Panc1 (cell line): ENCODE measurements around the gene ADGRB3. TPM values are rescaled to one million over a fixed set of nuclear protein-coding genes. Genes with fewer than 3 reads are reported as not detected.
"Not testable (repeated sequence)": the region's sequence is repeated elsewhere in the genome, so short reads cannot be mapped to it uniquely, and the experiment has no call there.

Source experiments
- ATAC-seq: fragments of 200-7000 bp; cut with Tn5 transposase; 2 replicates; pipeline ENCODE4 v1.9.1; 2020; ENCODE audit warnings: mild to moderate bottlenecking, moderate library complexity
- BruUV-seq: library from RNA; stranded (reverse); fragments of 400-500 nt; replicated peaks from 2 replicates; lab custom pipeline; 2021; lab: Mats Ljungman, UMichigan
- CTCF ChIA-PET: fragments of 300-600 bp; sonication (Branson Sonifier 250); formaldehyde crosslinking; loops from one replicate; lab custom pipeline; 2022; ENCODE audit warnings: antibody characterized with exemption; lab: Charles Lee
- POLR2A ChIA-PET: fragments of 300-600 bp; sonication (Branson Sonifier 250); formaldehyde crosslinking; loops from one replicate; lab custom pipeline; 2022; ENCODE audit warnings: antibody characterized with exemption; lab: Charles Lee
- DNase-seq: peaks from one replicate; pipeline ENCODE4 v3.0.0-alpha.2; 2010; ENCODE audit warnings: low read depth, low spot score
- H3K27ac ChIP-seq: 2 replicates; pipeline ENCODE4 v1.5.1; 2011; ENCODE audit warnings: mild to moderate bottlenecking, low read length, inconsistent platforms
- H3K27me3 ChIP-seq: fragments of 200-500 bp; sonication (Bioruptor generic); 2 replicates; pipeline ENCODE4 v1.6.0; 2014; ENCODE audit warnings: low read length, inconsistent platforms; ENCODE audit not compliant: control insufficient read depth, insufficient read depth
- H3K36me3 ChIP-seq: fragments of 200-500 bp; sonication (Bioruptor generic); 2 replicates; pipeline ENCODE4 v1.5.1; 2014; ENCODE audit warnings: inconsistent platforms, mild to moderate bottlenecking, low read length, moderate library complexity; ENCODE audit not compliant: control insufficient read depth, insufficient read depth
- H3K4me1 ChIP-seq: 2 replicates; pipeline ENCODE4 v1.5.1; 2011; ENCODE audit warnings: inconsistent platforms, mild to moderate bottlenecking, low read length, moderate library complexity; ENCODE audit not compliant: control insufficient read depth, insufficient read depth
- H3K4me3 ChIP-seq, 2 experiments: 2 replicates each; pipeline ENCODE4 v1.5.1; 2011 to 2012; ENCODE audit warnings: low read depth in 2 of 2, low read length in 2 of 2, mild to moderate bottlenecking in 2 of 2, inconsistent platforms in 1 of 2, moderate library complexity in 1 of 2
- H3K9me3 ChIP-seq: fragments of 200-500 bp; sonication (Bioruptor generic); 2 replicates; pipeline ENCODE4 v1.5.1; 2014; ENCODE audit warnings: low read depth, mild to moderate bottlenecking, inconsistent platforms, low read length, moderate library complexity; ENCODE audit not compliant: control insufficient read depth, insufficient read depth
- POLR2AphosphoS5 ChIP-seq: IDR thresholded peaks from 2 replicates; pipeline ENCODE4 v1.6.1; 2012; ENCODE audit warnings: mild to moderate bottlenecking, low read depth, low read length, moderate library complexity
- SIN3A ChIP-seq: IDR thresholded peaks from 2 replicates; pipeline ENCODE4 v1.6.1; 2012; ENCODE audit warnings: low read depth, mild to moderate bottlenecking, low read length, moderate library complexity, borderline replicate concordance; ENCODE audit not compliant: insufficient read depth
- TCF7L2 ChIP-seq: IDR thresholded peaks from 2 replicates; pipeline ENCODE4 v1.6.1; 2011; ENCODE audit warnings: mild to moderate bottlenecking, low read depth, low read length, inconsistent platforms
- in situ Hi-C: cut with HindIII; loops from 2 replicates; pipeline ENCODE4 v1.10.0; 2016; ENCODE audit warnings: low sequenced_read_pairs, low pct_unique_long_range_greater_than_20kb
- intact Hi-C: fragments of 100-400 bp; cut with micrococcal nuclease; formaldehyde crosslinking; loops from one replicate; pipeline ENCODE4 v1.10.0; 2022; ENCODE audit not compliant: unreplicated experiment
- total RNA-seq: library from RNA; stranded (reverse); gene quantifications from one replicate; pipeline ENCODE4 v1.2.1, GENCODE V29; 2021; ENCODE audit not compliant: unreplicated experiment
- TF ChIP-seq, protein P1 (sequence below): fragments of 450-650 bp; IDR thresholded peaks from 2 replicates; pipeline ENCODE4 v1.5.1; 2017; ENCODE audit warnings: mild to moderate bottlenecking
- TF ChIP-seq, protein P2 (sequence below), 2 experiments: IDR thresholded peaks; 2 replicates each; pipeline ENCODE4 v1.6.1; 2011 to 2012; ENCODE audit warnings: low read depth in 2 of 2, control low read depth in 1 of 2, low read length in 1 of 2, mild to moderate bottlenecking in 1 of 2, moderate library complexity in 1 of 2; ENCODE audit not compliant: insufficient read depth in 1 of 2

Gene ADGRB3
- total RNA-seq, 1 experiment from 2014 or later: 0.10 TPM

DNA sequence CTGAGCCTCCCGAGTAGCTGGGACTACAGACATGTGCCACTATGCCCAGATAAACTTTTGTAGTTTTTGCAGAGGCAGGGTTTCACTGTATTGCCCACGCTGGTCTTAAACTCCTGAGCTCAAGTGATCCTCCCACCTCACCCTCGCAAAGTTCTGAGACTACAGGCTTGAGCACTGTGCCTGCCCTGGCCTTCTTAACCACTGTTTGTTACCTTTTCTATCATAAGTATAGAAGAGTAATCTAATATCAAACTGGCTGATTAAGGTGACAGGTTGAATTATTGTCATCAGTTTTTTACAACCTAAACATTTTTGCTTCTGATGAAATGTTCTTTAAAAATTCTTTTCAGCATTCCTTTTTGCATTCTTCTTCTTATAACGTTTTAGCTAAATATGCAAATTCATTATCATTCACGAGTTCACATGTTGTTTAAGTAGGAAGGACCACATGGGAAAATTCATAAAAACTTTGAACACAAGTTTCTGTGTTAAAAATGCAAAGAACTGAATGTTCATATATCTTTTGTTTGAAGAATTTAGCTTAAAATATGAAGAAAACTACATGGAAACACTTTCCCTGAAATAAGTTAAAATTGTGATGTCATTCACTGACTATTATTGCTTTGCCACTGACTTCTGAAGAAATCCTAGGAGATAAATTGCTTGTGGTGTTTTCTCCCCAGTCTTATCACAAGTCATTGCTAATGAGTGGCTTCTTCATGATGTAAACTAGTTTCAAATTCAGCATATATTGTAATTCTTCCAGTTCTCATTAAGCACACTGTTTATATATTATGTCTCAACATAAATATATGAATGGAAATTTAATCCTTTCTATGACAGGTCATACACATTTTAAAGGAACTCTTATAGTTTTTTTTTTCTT, 106.7 kb downstream of the ADGRB3 start:
- no peaks in the 10 kb centered on the region for H3K9me3 ChIP-seq
- TF ChIP-seq, protein P1, sequence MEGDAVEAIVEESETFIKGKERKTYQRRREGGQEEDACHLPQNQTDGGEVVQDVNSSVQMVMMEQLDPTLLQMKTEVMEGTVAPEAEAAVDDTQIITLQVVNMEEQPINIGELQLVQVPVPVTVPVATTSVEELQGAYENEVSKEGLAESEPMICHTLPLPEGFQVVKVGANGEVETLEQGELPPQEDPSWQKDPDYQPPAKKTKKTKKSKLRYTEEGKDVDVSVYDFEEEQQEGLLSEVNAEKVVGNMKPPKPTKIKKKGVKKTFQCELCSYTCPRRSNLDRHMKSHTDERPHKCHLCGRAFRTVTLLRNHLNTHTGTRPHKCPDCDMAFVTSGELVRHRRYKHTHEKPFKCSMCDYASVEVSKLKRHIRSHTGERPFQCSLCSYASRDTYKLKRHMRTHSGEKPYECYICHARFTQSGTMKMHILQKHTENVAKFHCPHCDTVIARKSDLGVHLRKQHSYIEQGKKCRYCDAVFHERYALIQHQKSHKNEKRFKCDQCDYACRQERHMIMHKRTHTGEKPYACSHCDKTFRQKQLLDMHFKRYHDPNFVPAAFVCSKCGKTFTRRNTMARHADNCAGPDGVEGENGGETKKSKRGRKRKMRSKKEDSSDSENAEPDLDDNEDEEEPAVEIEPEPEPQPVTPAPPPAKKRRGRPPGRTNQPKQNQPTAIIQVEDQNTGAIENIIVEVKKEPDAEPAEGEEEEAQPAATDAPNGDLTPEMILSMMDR: no peak
- TF ChIP-seq TCF7L2 (no peak), SIN3A (no peak), POLR2AphosphoS5 (no peak)
- TF ChIP-seq, protein P2, sequence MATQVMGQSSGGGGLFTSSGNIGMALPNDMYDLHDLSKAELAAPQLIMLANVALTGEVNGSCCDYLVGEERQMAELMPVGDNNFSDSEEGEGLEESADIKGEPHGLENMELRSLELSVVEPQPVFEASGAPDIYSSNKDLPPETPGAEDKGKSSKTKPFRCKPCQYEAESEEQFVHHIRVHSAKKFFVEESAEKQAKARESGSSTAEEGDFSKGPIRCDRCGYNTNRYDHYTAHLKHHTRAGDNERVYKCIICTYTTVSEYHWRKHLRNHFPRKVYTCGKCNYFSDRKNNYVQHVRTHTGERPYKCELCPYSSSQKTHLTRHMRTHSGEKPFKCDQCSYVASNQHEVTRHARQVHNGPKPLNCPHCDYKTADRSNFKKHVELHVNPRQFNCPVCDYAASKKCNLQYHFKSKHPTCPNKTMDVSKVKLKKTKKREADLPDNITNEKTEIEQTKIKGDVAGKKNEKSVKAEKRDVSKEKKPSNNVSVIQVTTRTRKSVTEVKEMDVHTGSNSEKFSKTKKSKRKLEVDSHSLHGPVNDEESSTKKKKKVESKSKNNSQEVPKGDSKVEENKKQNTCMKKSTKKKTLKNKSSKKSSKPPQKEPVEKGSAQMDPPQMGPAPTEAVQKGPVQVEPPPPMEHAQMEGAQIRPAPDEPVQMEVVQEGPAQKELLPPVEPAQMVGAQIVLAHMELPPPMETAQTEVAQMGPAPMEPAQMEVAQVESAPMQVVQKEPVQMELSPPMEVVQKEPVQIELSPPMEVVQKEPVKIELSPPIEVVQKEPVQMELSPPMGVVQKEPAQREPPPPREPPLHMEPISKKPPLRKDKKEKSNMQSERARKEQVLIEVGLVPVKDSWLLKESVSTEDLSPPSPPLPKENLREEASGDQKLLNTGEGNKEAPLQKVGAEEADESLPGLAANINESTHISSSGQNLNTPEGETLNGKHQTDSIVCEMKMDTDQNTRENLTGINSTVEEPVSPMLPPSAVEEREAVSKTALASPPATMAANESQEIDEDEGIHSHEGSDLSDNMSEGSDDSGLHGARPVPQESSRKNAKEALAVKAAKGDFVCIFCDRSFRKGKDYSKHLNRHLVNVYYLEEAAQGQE (IDR thresholded peaks at IDR 0.05; ENCODE audit: insufficient read depth in 1 of 2, low read depth in 2 of 2, low read length in 1 of 2): no peak
- no peaks in the 10 kb centered on the region for H3K36me3 ChIP-seq
- no TSS peak for BruUV-seq
- POLR2A ChIA-PET: no interaction called here
- DNase-seq (no peak), ATAC-seq (no peak)
- intact Hi-C loops (no loop called here), in situ Hi-C loops (no loop called here)
- no peaks in the 10 kb centered on the region for H3K27me3 ChIP-seq
- H3K27ac ChIP-seq: no peak overlapping the region
- CTCF ChIA-PET: no interaction called here
- H3K4me3 ChIP-seq: no peak overlapping the region
- H3K4me1 ChIP-seq: no peaks in the 10 kb centered on the region

DNA sequence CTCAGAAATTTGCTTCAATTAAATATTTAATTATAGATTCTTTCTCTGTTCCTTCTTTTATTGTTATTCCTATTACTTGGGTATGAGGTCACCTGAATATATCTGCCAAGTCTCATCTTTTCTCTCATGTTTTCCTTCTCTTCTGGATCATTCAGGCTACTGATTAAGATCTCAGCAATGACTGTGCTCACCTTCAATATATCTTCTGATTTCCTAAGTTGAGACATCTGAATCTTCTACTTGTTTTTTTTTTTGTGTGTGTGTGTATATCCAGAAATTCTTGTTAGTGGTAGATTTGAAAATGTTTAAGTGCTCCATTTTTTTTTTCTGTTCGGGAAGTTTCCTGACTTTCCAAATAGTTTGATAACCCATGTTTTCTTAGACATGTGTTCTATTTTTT, 108.0 kb downstream of the ADGRB3 start:
- no peak for DNase-seq
- Histone ChIP-seq H3K27me3 (no peaks in the 10 kb centered on the region), H3K9me3 (no peaks in the 10 kb centered on the region), H3K4me1 (no peaks in the 10 kb centered on the region), H3K27ac (no peak overlapping the region), H3K4me3 (no peak overlapping the region), H3K36me3 (no peaks in the 10 kb centered on the region)
- ChIA-PET CTCF (no interaction called here), POLR2A (no interaction called here)
- no peak for ATAC-seq
- no peak for TF ChIP-seq SIN3A
- intact Hi-C loops (no loop called here), in situ Hi-C loops (no loop called here)
- BruUV-seq: no TSS peak

DNA sequence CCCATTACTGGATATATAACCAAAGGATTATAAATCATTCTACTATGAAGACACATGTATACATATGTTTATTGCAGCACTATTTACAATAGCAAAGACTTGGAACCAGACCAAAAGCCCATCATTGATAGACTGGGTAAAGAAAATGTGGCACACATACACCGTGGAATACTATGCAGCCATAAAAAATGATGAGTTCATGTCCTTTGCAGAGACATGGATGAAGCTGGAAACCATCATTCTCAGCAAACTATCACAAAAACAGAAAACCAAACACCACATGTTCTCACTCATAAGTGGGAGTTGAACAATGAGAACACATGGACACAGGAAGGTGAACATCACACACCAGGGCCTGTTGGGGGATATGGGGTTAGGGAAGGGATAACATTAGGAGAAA, 109.3 kb downstream of the ADGRB3 start:
- H3K4me1 ChIP-seq, BruUV-seq, H3K27ac ChIP-seq, POLR2A ChIA-PET, H3K27me3 ChIP-seq, H3K36me3 ChIP-seq, H3K9me3 ChIP-seq, DNase-seq, CTCF ChIA-PET, intact Hi-C loops, in situ Hi-C loops, H3K4me3 ChIP-seq, ATAC-seq: not testable (repeated sequence)
